Dendritic cell treated with granulocyte-macrophage colony-stimulating factor and Interleukin-4, amounts not matched to agents 40 ng/mL and 50 ng/mL, for 4 days (primary cell): Measurements from ENCODE around the gene BLCAP.
"Not testable (repeated sequence)": the region's sequence is repeated elsewhere in the genome, so short reads cannot be mapped to it uniquely, and the experiment has no call there.

Experiments
- H3K27ac Mint-ChIP-seq: one replicate; pipeline ENCODE4 v1.8.0; 2022; ENCODE audit warnings: mild to moderate bottlenecking, mixed read lengths
- H3K27me3 Mint-ChIP-seq: one replicate; pipeline ENCODE4 v1.8.0; 2022; ENCODE audit warnings: mild to moderate bottlenecking, mixed read lengths
- H3K36me3 Mint-ChIP-seq: one replicate; pipeline ENCODE4 v1.8.0; 2022; ENCODE audit warnings: low read depth, mixed read lengths
- H3K4me1 Mint-ChIP-seq: one replicate; pipeline ENCODE4 v1.8.0; 2022; ENCODE audit warnings: low read depth, mixed read lengths
- H3K4me3 Mint-ChIP-seq: one replicate; pipeline ENCODE4 v1.8.0; 2022; ENCODE audit warnings: mild to moderate bottlenecking, moderate library complexity, mixed read lengths
- H3K9me3 Mint-ChIP-seq: one replicate; pipeline ENCODE4 v1.8.0; 2022; ENCODE audit warnings: mixed read lengths
- intact Hi-C: fragments of 100-400 bp; cut with micrococcal nuclease; formaldehyde crosslinking; loops from one replicate; pipeline ENCODE4 v1.15.0; 2022

BLCAP gene

GRCh38 chr20:37564388-37565133 lies 36.9 kb upstream of the BLCAP start:
- intact Hi-C loops, result loop anchor here (2.0 kb wide), 1 partner anchor 428 kb away; no protein-coding TSS in a partner anchor
- H3K36me3 Mint-ChIP-seq, result no peaks in the 10 kb centered on the region
- peaks cover 69% of the 10 kb centered on the region for H3K27me3 Mint-ChIP-seq
- H3K27ac Mint-ChIP-seq, result no peak overlapping the region
- peaks cover 16% of the 10 kb centered on the region for H3K4me1 Mint-ChIP-seq
- no peak overlapping the region for H3K4me3 Mint-ChIP-seq
- H3K9me3 Mint-ChIP-seq, result no peaks in the 10 kb centered on the region

GRCh38 chr20:37564016-37564387 lies 36.3 kb upstream of the BLCAP start:
- H3K27me3 Mint-ChIP-seq, result peaks cover 65% of the 10 kb centered on the region
- no peaks in the 10 kb centered on the region for H3K9me3 Mint-ChIP-seq
- no peaks in the 10 kb centered on the region for H3K36me3 Mint-ChIP-seq
- no peak overlapping the region for H3K4me3 Mint-ChIP-seq
- H3K27ac Mint-ChIP-seq, result no peak overlapping the region
- intact Hi-C loops, result loop anchor here (2.0 kb wide), 1 partner anchor 429 kb away; no protein-coding TSS in a partner anchor
- peaks cover 16% of the 10 kb centered on the region for H3K4me1 Mint-ChIP-seq

GRCh38 chr20:37562695-37563480 lies 35.2 kb upstream of the BLCAP start:
- Mint-ChIP-seq H3K4me1 (peaks cover 14% of the 10 kb centered on the region), H3K9me3 (no peaks in the 10 kb centered on the region), H3K27ac (no peak overlapping the region), H3K36me3 (no peaks in the 10 kb centered on the region), H3K27me3 (peaks cover 61% of the 10 kb centered on the region), H3K4me3 (no peak overlapping the region)
- intact Hi-C loops, result no loop called here

DNA sequence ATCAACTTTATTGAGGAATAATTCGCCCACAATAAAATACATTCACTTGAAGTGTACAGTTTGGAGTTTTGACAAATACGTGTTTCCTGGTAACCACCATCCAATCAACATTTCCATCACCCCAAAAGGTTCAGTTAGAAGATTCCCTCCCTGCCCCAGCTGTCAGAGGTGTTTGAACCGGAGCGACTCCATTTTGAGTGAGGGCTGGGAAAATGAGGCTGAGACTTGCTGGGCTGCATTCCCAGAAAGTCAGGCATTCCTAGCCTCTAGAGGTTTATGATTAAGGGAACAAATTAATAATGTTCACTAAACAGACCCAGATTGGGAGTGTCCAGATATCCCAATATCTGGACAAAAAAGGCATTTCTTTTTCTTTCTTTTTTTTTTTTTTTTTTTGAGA lies 33.0 kb upstream of the BLCAP start:
- H3K27me3 Mint-ChIP-seq, result peaks cover 50% of the 10 kb centered on the region
- H3K4me1 Mint-ChIP-seq, result peaks cover 10% of the 10 kb centered on the region

DNA sequence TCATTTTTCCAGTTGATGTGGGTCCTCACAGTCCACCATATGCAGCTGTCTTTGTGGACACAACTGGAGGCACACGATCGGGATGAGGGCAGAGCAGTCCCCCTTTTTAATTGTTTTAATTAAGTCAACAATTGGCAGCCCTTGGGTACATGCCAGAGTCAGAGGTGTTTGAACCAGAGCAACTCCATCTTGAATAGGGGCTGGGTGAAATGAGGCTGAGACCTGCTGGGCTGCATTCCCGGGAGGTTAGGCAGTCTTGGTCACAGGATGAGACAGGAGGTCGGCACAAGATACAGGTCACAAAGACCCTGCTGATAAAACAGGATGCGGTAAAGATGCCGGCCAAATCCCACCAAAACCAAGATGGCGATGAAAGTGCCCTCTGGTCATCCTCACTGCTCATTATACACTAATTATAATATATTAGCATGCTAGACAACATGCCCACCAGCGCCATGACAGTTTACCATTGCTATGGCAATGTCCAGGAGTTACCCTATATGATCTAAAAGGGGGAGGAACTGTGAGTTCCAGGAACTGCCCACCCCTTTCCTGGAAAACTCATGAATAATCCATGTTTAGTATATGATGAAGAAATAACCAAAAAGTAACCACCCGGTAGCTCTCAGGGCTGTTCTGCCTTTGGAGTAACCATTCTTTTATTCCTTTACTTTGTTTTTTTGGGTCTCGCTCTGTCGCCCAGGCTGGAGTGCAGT lies 31.8 kb upstream of the BLCAP start:
- intact Hi-C loops, result no loop called here
- Mint-ChIP-seq H3K27me3 (peaks cover 38% of the 10 kb centered on the region), H3K36me3 (no peaks in the 10 kb centered on the region), H3K4me1 (peaks cover 9% of the 10 kb centered on the region), H3K9me3 (no peaks in the 10 kb centered on the region), H3K27ac (no peak overlapping the region), H3K4me3 (no peak overlapping the region)

More for the DNA sequence above, 33.0 kb upstream of the BLCAP start:
- Mint-ChIP-seq H3K4me3 (no peak overlapping the region), H3K27ac (no peak overlapping the region), H3K9me3 (no peaks in the 10 kb centered on the region), H3K36me3 (no peaks in the 10 kb centered on the region)
- intact Hi-C loops, result no loop called here

DNA sequence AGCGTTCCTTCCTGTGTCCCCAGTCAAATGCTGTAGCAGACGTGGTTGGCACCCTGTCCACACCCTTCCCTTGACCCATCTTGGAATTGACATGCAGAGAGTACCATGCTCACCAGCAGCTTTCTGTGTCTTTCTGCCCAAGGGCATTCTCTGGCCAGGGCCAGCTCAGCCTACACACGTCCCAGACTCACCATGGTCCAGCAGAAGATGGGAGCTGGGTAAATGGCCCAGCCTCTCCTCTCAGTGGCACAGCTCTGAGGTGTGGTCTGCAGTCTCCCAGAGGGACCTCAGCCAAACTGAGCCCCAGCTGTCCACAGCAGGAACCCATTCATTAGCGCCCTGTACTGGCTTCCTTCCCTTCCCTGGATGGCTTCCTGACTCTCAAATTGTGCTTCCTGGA lies 31.1 kb upstream of the BLCAP start:
- Mint-ChIP-seq H3K4me3 (no peak overlapping the region), H3K9me3 (no peaks in the 10 kb centered on the region), H3K27me3 (peaks cover 31% of the 10 kb centered on the region), H3K4me1 (peaks cover 5% of the 10 kb centered on the region), H3K27ac (no peak overlapping the region), H3K36me3 (no peaks in the 10 kb centered on the region)
- intact Hi-C loops, result no loop called here

DNA sequence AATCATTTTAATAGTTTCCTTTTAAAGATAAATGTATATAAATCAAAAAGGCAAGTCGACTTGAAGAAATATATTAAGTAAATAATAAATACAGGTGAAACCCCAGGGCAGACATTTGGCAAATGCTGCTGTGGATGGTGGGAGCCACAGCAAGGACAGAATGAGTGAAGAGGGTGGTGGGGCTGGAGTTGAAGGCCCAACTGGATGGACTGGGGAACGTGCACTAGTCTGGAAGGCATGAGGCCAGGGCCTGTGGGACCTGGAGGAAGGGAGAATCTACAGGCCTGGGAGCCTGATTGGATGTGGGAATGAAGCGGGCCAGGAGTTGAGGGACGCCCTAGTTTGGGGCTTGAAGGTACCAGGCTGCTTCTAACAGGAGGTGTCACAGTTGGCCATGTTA lies 30.6 kb upstream of the BLCAP start:
- no peak overlapping the region for H3K27ac Mint-ChIP-seq
- peaks cover 29% of the 10 kb centered on the region for H3K27me3 Mint-ChIP-seq

DNA sequence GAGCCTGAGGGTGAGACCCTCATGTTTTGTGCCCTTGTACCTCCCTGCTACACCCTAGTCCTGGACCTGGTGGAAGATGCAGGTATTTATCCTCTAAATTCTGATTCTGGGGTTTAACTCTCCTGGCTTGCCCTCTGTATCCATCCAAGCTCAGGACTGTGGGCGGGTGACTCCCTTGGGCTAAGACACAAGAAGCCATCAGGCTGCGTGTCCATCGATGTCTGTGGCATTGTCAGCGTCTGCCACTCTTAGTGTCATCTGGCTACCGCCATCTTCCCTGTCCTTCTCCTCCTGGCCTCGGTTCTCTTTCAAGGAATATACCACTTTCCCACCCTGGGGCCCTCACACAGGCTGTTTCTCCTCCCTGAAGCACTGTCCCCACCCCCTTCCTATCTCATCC lies 28.9 kb upstream of the BLCAP start:
- Mint-ChIP-seq H3K4me3 (no peak overlapping the region), H3K4me1 (peaks cover 5% of the 10 kb centered on the region), H3K36me3 (no peaks in the 10 kb centered on the region), H3K27me3 (peaks cover 28% of the 10 kb centered on the region), H3K9me3 (no peaks in the 10 kb centered on the region), H3K27ac (no peak overlapping the region)
- intact Hi-C loops, result no loop called here

More for the DNA sequence above, 30.6 kb upstream of the BLCAP start:
- Mint-ChIP-seq H3K4me3 (no peak overlapping the region), H3K9me3 (no peaks in the 10 kb centered on the region), H3K36me3 (no peaks in the 10 kb centered on the region), H3K4me1 (peaks cover 5% of the 10 kb centered on the region)
- intact Hi-C loops, result no loop called here

GRCh38 chr20:37554721-37555298 lies 27.1 kb upstream of the BLCAP start:
- intact Hi-C loops, H3K4me1 Mint-ChIP-seq, H3K36me3 Mint-ChIP-seq, H3K9me3 Mint-ChIP-seq, H3K4me3 Mint-ChIP-seq, H3K27ac Mint-ChIP-seq: not testable (repeated sequence)
- H3K27me3 Mint-ChIP-seq, result peaks cover 27% of the 10 kb centered on the region

- intact Hi-C loops, result no loop called here
- no peaks in the 10 kb centered on the region for H3K9me3 Mint-ChIP-seq
- H3K27me3 Mint-ChIP-seq, result peaks cover 20% of the 10 kb centered on the region
- H3K4me1 Mint-ChIP-seq, result no peaks in the 10 kb centered on the region
- H3K27ac Mint-ChIP-seq, result no peak overlapping the region
- no peak overlapping the region for H3K4me3 Mint-ChIP-seq
- no peaks in the 10 kb centered on the region for H3K36me3 Mint-ChIP-seq
These were observed 24.7 kb upstream of the BLCAP start for GRCh38 chr20:37552415-37552814.

GRCh38 chr20:37551660-37552059 lies 24.0 kb upstream of the BLCAP start:
- H3K4me3 Mint-ChIP-seq, H3K4me1 Mint-ChIP-seq, H3K27ac Mint-ChIP-seq, intact Hi-C loops, H3K36me3 Mint-ChIP-seq, H3K9me3 Mint-ChIP-seq: not testable (repeated sequence)
- peaks cover 19% of the 10 kb centered on the region for H3K27me3 Mint-ChIP-seq

DNA sequence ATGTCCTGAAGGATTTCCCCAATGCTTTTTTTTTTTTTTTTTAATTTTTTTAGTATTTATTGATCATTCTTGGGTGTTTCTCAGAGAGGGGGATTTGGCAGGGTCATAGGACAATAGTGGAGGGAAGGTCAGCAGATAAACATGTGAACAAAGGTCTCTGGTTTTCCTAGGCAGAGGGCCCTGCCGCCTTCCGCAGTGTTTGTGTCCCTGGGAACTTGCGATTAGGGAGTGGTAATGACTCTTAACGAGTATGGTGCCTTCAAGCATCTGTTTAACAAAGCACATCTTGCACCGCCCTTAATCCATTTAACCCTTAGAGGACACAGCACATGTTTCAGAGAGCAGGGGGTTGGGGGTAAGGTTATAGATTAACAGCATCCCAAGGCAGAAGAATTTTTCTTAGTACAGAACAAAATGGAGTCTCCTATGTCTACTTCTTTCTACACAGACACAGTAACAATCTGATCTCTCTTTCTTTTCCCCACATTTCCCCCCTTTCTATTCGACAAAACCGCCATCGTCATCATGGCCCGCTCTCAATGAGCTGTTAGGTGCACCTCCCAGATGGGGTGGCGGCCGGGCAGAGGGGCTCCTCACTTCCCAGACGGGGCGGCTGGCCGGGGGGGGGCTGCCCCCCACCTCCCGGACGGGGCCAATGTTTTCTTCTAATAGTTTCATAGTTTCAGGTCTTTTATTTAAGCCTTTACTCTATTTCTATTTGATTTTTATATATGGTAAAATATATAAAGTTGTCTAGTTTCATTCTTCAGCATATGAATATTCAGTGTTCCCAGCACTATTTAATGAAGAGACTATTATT lies 22.6 kb upstream of the BLCAP start:
- H3K4me3 Mint-ChIP-seq, H3K27ac Mint-ChIP-seq, H3K9me3 Mint-ChIP-seq, intact Hi-C loops, H3K36me3 Mint-ChIP-seq, H3K4me1 Mint-ChIP-seq: not testable (repeated sequence)
- H3K27me3 Mint-ChIP-seq, result peaks cover 26% of the 10 kb centered on the region

- no peaks in the 10 kb centered on the region for H3K4me1 Mint-ChIP-seq
- H3K9me3 Mint-ChIP-seq, result no peaks in the 10 kb centered on the region
- H3K4me3 Mint-ChIP-seq, result no peak overlapping the region
- intact Hi-C loops, result no loop called here
- no peak overlapping the region for H3K27ac Mint-ChIP-seq
- H3K27me3 Mint-ChIP-seq, result peaks cover 25% of the 10 kb centered on the region
- H3K36me3 Mint-ChIP-seq, result no peaks in the 10 kb centered on the region
These were observed 20.2 kb upstream of the BLCAP start for GRCh38 chr20:37547912-37548311.
